Peyer's patch (tissue), 4 donors: Measurements from ENCODE around the gene PPFIA4. TPM values are rescaled to one million over a fixed set of nuclear protein-coding genes. Genes with fewer than 3 reads are reported as not detected.

Experiments
- DNase-seq, 3 donors: peaks; one replicate each; pipeline ENCODE4 v3.0.0-alpha.2; 2017 to 2019
- H3K27ac ChIP-seq, 4 donors: fragments of 200-600 bp; sonication (generic); one replicate each; pipeline ENCODE4 v1.5.1; 2016 to 2019
- H3K27me3 ChIP-seq, 2 donors: fragments of 200-600 bp; sonication (generic); one replicate each; pipeline ENCODE4 v1.5.1; 2019
- H3K36me3 ChIP-seq, 3 donors: fragments of 200-600 bp; sonication (generic); one replicate each; pipeline ENCODE4 v1.5.1; 2016 to 2019
- H3K4me1 ChIP-seq, 4 donors: fragments of 200-600 bp; sonication (generic); one replicate each; pipeline ENCODE4 v1.5.1; 2016 to 2019
- H3K4me3 ChIP-seq, 4 donors: fragments of 200-600 bp; sonication (generic); 1 replicate in 3 of 4; 2 replicates in 1 of 4; pipeline ENCODE4 v1.5.1; 2016 to 2019; ENCODE audit warnings: mild to moderate bottlenecking in 1 of 4
- H3K9me3 ChIP-seq, 4 donors: fragments of 200-600 bp; sonication (generic); one replicate each; pipeline ENCODE4 v1.5.1; 2016 to 2019; ENCODE audit warnings: mild to moderate bottlenecking in 1 of 4
- POLR2A ChIP-seq, 2 donors: fragments of 450-650 bp; IDR thresholded peaks; one replicate each; pipeline ENCODE4 v1.5.1; 2017; ENCODE audit warnings: antibody characterized with exemption in 2 of 2, mild to moderate bottlenecking in 2 of 2, moderate library complexity in 2 of 2
- total RNA-seq, 4 donors: library from RNA; depleted of rRNA; stranded (reverse); fragments of >200 nt; gene quantifications; one replicate each; pipeline ENCODE4 v1.1.0, GENCODE V29; 2016
- TF ChIP-seq, protein P1 (sequence below), 6 experiments: fragments of 450-650 bp in 4 of 6; fragments of 200-600 bp in 2 of 6; sonication (generic) in 1 of 6; IDR thresholded peaks; one replicate each; pipeline ENCODE4 v1.5.1; 2017 to 2019; ENCODE audit warnings: antibody characterized with exemption in 6 of 6, mild to moderate bottlenecking in 3 of 6, moderate library complexity in 1 of 6

Gene PPFIA4
- total RNA-seq, 4 donors from 2014 or later: 0.54 to 1.8 (median 1.7) TPM; not detected in 1

DNA sequence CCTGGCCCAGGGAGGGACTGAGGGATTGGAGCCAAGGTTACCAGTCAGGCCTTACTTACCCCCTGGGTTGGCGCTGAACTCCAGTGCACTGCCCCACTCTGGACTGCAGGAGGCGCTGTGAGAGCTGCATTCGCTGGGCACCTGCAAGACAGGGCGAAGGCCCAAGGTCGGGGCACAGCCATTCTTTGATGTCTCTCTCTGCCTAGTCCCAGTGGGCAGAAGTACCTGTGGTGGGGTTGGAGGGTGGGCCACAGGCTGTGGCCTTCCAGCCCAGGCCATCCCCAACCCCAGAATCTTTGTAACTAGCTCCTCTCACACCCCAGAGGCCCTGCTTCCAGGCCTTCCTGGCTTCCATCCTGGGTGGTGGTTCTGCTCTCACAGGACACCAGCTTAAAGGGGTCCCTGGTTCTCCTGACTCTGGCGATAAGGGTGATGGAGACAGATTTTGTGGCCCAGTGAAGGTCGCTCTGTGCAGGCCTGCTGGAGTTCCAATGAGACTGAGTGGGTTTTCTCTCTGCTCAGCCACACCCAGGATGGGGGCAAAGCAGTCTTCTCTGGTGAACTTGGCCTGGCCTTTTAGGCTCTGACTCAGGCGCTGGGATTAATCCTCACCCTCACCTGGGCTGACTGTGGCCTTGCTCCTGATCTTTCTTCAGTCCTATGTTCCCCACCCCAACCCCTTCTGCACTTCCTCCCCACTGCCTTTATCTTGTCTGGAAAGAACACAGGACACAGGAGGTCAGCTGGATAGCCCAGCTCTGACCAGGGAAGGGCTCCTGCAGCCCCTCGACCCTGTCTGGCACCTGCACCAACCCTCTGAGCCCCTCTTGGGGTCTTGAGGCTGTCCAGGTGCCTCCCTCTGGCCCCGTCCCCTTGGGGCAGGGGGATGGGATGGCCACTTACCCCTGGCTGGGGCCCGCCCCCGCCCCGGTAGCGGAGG, 58.6 kb downstream of the PPFIA4 start:
- Histone ChIP-seq H3K9me3 (no peaks in the 10 kb centered on the region), H3K4me1 (no peaks in the 10 kb centered on the region), H3K36me3 (no peaks in the 10 kb centered on the region), H3K27me3 (no peaks in the 10 kb centered on the region), H3K27ac (no peak overlapping the region), H3K4me3 (no peak overlapping the region)
- peak in 1 of 3 donors; percentile 44 for DNase-seq
- TF ChIP-seq, protein P1, sequence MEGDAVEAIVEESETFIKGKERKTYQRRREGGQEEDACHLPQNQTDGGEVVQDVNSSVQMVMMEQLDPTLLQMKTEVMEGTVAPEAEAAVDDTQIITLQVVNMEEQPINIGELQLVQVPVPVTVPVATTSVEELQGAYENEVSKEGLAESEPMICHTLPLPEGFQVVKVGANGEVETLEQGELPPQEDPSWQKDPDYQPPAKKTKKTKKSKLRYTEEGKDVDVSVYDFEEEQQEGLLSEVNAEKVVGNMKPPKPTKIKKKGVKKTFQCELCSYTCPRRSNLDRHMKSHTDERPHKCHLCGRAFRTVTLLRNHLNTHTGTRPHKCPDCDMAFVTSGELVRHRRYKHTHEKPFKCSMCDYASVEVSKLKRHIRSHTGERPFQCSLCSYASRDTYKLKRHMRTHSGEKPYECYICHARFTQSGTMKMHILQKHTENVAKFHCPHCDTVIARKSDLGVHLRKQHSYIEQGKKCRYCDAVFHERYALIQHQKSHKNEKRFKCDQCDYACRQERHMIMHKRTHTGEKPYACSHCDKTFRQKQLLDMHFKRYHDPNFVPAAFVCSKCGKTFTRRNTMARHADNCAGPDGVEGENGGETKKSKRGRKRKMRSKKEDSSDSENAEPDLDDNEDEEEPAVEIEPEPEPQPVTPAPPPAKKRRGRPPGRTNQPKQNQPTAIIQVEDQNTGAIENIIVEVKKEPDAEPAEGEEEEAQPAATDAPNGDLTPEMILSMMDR (IDR thresholded peaks at IDR 0.05): peak in 4 of 6 experiments; percentile 15 to 27 (median 20)
- TF ChIP-seq POLR2A (IDR thresholded peaks at IDR 0.05): no peak

DNA sequence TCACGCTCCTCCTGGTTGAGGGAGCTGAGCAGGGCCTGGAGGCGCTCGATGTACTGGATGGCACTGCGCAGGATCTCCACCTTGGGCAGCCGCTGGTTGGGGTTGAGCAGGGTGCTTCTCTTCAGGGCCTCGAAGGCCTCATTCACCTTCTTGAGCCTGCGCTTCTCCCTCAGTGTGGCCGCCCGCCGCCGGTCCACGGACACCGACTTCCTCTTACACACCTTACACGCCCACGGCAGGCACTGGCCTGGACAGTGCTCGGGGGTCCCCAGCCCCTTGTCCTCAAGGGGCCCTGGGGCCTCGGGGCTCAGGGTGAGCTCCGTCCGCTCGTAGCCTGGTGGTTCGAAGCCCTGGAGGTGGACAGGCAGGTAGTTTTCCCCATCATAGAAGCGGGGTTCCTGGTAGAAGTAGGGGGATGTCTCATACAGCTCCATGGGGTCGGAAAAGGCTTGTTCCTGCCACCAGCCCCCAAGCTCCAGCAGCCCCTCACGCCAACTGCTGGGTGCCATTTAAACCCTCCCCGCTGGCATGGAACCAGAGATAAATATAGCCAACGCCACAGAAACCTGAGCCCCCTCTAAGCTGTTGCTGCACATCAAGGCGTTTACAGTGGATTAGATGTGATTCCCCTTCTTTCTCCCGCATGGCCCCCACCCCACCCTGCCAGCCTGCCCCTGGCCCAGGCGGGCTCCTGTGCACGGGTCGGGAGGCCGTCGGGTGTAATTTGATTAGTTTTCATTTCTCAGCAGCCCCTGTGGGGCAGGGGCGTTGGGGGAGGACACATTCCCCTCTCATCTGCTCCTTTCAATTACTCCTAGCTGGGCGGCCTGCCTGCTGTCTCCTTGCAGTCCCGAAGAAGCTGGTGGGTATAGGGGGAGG, 59.5 kb downstream of the PPFIA4 start, which contains the start of gene MYOG:
MYOG (minus strand) TSS at position 485 of the 879 bp plus-strand sequence; CDS start at position 434, 51 bp downstream.
- Histone ChIP-seq H3K36me3 (no peaks in the 10 kb centered on the region), H3K27ac (no peak within 1 kb of the TSS), H3K4me3 (no peak within 1 kb of the TSS), H3K9me3 (no peaks in the 10 kb centered on the region), H3K4me1 (no peaks in the 10 kb centered on the region), H3K27me3 (no peaks in the 10 kb centered on the region)
- TF ChIP-seq, protein P1 (IDR thresholded peaks at IDR 0.05): no peak
- TF ChIP-seq POLR2A (IDR thresholded peaks at IDR 0.05): no peak
- no peak for DNase-seq

DNA sequence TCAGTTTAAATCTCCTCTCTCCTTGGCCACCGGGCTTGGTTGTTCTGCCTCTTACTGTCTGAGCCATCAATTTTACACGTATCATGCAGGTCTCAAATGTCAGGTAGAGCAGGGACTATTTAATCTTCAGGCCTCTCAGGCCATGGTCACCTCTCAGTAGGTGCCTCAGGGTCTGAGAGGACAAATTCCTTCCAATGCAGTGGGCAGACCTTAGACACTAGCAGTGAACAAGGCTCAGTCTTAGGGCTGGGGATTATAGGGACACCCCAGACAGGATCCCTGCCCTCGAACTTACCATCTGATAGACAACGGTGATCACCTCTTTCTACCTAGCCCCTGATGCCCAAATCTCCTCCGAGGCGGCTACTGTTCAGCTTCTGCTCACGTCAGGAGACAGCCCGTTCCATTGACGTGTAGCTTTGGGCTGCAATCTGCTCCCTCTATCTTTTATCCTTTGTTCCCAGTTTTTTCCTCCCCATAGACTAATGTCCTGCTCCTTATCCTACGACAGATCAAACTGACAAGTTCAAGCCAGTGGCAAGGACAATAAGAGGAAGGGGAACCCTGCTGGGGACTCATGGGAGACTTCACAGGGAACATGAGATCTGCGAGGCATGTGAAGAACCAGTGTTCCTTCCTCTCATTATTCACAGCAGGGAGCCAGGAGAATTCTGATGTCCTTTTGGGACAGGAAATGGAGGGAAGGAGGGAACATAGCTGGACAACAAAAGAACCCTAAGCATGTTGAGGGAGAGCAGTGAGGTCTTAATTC, 60.9 kb downstream of the PPFIA4 start:
- H3K9me3 ChIP-seq: no peaks in the 10 kb centered on the region
- no peaks in the 10 kb centered on the region for H3K27me3 ChIP-seq
- TF ChIP-seq, protein P1 (IDR thresholded peaks at IDR 0.05): no peak
- TF ChIP-seq POLR2A (IDR thresholded peaks at IDR 0.05): no peak
- no peaks in the 10 kb centered on the region for H3K36me3 ChIP-seq
- H3K4me3 ChIP-seq: no peak overlapping the region
- H3K27ac ChIP-seq: no peak overlapping the region
- DNase-seq: no peak
- no peaks in the 10 kb centered on the region for H3K4me1 ChIP-seq

DNA sequence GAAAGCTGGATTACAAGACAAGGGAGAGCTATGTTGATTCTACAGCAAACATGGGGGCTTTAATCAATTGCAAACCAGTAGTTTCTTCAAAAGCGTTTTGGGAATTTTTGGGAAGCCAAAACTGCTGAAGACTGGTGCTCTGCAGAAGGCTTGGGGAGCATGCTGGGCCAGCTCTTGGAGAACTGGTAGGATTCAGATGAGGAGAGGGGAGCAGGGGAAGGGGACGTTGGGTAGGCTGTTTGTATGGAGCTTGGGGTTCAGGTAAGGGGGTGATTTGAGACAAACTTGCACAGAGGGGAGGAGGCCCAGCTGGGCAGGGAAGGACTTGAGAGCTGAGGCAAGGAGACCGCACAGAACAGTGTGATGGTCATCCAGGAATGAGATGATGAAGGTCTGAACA, 62.1 kb downstream of the PPFIA4 start:
- DNase-seq: no peak
- Histone ChIP-seq H3K9me3 (no peaks in the 10 kb centered on the region), H3K36me3 (no peaks in the 10 kb centered on the region), H3K27me3 (no peaks in the 10 kb centered on the region), H3K27ac (no peak overlapping the region), H3K4me1 (no peaks in the 10 kb centered on the region), H3K4me3 (no peak overlapping the region)
- TF ChIP-seq POLR2A (IDR thresholded peaks at IDR 0.05): no peak
- TF ChIP-seq, protein P1 (IDR thresholded peaks at IDR 0.05): no peak
